CD8-positive, alpha-beta memory T cell (primary cell): ENCODE data around the gene CHTF18. TPM values are rescaled to one million over a fixed set of nuclear protein-coding genes. Genes with fewer than 3 reads are reported as not detected.
A peak's percentile ranks its signal among the peaks of the same experiment; 100 is the strongest.

Experiments
- CTCF ChIA-PET: fragments of 350-600 bp; sonication (Branson Sonifier 250); formaldehyde crosslinking; loops from one replicate; lab custom pipeline; 2021; ENCODE audit warnings: antibody characterized with exemption; lab: Charles Lee
- POLR2A ChIA-PET: fragments of 350-600 bp; sonication (Branson Sonifier 250); formaldehyde crosslinking; loops from one replicate; lab custom pipeline; 2021; ENCODE audit warnings: antibody characterized with exemption; lab: Charles Lee
- DNase-seq, 5 donors: peaks; one replicate each; pipeline versions ENCODE4 v3.0.0 to v3.0.0-alpha.2; 2020 to 2022; ENCODE audit warnings: mixed read lengths in 1 of 5
- H3K27ac ChIP-seq: one replicate; pipeline ENCODE4 v1.7.0; 2013; ENCODE audit warnings: low read depth, mild to moderate bottlenecking, low read length, moderate library complexity
- H3K27me3 ChIP-seq: 2 replicates; pipeline ENCODE4 v1.7.0; 2013; ENCODE audit warnings: low read length, mild to moderate bottlenecking; ENCODE audit not compliant: insufficient read depth, poor library complexity, severe bottlenecking
- H3K36me3 ChIP-seq: 2 replicates; pipeline ENCODE4 v1.7.0; 2013; ENCODE audit warnings: mild to moderate bottlenecking, low read length, moderate library complexity; ENCODE audit not compliant: insufficient read depth
- H3K4me1 ChIP-seq: 2 replicates; pipeline ENCODE4 v1.7.0; 2013; ENCODE audit warnings: mild to moderate bottlenecking, low read length, moderate library complexity; ENCODE audit not compliant: insufficient read depth
- H3K4me3 ChIP-seq: 2 replicates; pipeline ENCODE4 v1.7.0; 2013; ENCODE audit warnings: mild to moderate bottlenecking, low read length
- H3K9me3 ChIP-seq: 2 replicates; pipeline ENCODE4 v1.7.0; 2013; ENCODE audit warnings: mild to moderate bottlenecking, low read length
- H3K27ac Mint-ChIP-seq, 8 donors: one replicate each; pipeline ENCODE4 v1.8.0; 2020 to 2021; ENCODE audit warnings: mixed read lengths in 8 of 8, mild to moderate bottlenecking in 6 of 8, inconsistent platforms in 3 of 8, moderate library complexity in 3 of 8
- H3K27me3 Mint-ChIP-seq, 2 donors: one replicate each; pipeline ENCODE4 v1.8.0; 2020 to 2021; ENCODE audit warnings: mixed read lengths in 2 of 2, mild to moderate bottlenecking in 1 of 2, moderate library complexity in 1 of 2
- H3K36me3 Mint-ChIP-seq, 3 donors: one replicate each; pipeline ENCODE4 v1.8.0; 2020 to 2021; ENCODE audit warnings: mixed read lengths in 3 of 3, inconsistent platforms in 1 of 3, mild to moderate bottlenecking in 1 of 3
- H3K4me1 Mint-ChIP-seq, 3 donors: one replicate each; pipeline ENCODE4 v1.8.0; 2020 to 2021; ENCODE audit warnings: mixed read lengths in 3 of 3, inconsistent platforms in 1 of 3, mild to moderate bottlenecking in 1 of 3
- H3K4me3 Mint-ChIP-seq, 7 donors: one replicate each; pipeline ENCODE4 v1.8.0; 2020 to 2021; ENCODE audit warnings: mixed read lengths in 7 of 7, mild to moderate bottlenecking in 6 of 7, moderate library complexity in 4 of 7, inconsistent platforms in 2 of 7
- H3K9me3 Mint-ChIP-seq, 5 donors: one replicate each; pipeline ENCODE4 v1.8.0; 2020 to 2022; ENCODE audit warnings: mixed read lengths in 5 of 5, mild to moderate bottlenecking in 3 of 5, moderate library complexity in 2 of 5, inconsistent platforms in 1 of 5
- polyA plus RNA-seq: library from polyadenylated mRNA; unstranded; fragments of 300-500 nt; fragmentation: Illumina TruSeq; gene quantifications from one replicate; pipeline ENCODE4 v1.2.3, GENCODE V29; 2021
- total RNA-seq, 2 experiments: library from RNA; stranded (reverse); gene quantifications; one replicate each; pipeline ENCODE4 v1.2.3, GENCODE V29; 2021

CHTF18 gene
- total and polyA plus RNA-seq, 3 experiments from 2014 or later: 3.7 to 122 (median 121) TPM

DNA sequence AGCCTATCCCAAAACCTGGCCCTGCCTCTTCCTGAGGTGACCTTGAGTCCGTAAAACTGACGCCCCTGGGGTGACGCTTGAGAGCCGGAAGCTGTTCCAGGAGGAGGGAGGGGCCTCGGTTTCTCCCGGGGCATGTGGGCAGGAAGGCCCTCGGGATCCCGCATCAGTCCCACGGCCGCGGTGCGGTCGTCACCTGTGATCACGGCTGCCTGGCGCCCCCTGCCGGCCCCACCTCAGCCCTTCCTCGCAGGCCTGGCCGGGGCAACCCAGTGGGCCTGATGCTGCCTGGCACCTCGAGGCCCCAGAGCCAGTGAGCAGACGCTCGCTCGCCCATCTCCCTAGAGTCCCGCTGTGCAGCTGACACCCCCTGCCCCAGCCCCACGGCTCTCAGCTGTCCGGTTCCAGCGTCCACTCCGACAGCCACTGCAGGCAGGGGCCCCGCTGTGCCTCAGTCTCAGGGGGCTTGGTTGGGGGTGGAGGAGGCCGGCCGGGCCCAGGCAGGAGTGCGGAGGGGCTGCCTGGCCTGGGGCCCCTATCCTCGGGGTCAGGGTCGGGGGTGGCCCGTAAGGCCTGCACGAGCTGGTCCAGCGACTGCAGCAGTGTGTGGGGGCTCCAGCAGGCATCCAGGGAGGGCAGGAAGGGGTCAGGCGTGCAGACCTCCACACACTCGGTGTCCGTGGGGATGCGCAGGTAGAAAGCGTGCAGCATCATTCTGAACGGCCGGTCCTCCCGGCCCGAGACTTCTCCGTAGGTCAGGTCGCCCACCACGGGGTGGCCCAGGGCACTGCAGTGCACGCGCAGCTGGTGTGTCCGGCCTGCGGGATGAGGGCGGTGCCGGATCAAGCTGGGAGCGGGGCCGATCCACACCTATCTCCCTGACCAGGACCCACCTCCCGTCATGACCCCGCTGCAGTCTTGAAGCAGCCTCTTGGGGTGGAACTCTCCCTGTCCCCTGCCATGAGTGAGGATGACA lies 2.6 kb upstream of the CHTF18 start:
- Histone ChIP-seq H3K4me3 (no peak overlapping the region), H3K4me1 (peaks cover 4% of the 10 kb centered on the region), H3K27me3 (no peaks in the 10 kb centered on the region), H3K9me3 (no peaks in the 10 kb centered on the region), H3K36me3 (no peaks in the 10 kb centered on the region), H3K27ac (no peak overlapping the region)
- Mint-ChIP-seq H3K4me1 (peaks cover 0 to 23% (median 5%) of the 10 kb centered on the region in 3 donors), H3K4me3 (peak overlapping the region; percentile 50 to 87 (median 72)), H3K36me3 (peaks cover 0 to 12% (median 0%) of the 10 kb centered on the region in 3 donors), H3K27ac (no peak overlapping the region), H3K9me3 (no peaks in the 10 kb centered on the region), H3K27me3 (no peaks in the 10 kb centered on the region)
- ChIA-PET CTCF (interaction anchor here (0.7 to 7.4 kb wide), 17 partner anchors 15 to 318 kb away, joined by 3 to 108 read pairs (median 4); partner anchors contain the start of genes CIAO3, GNG13, HAGHL and METRN), POLR2A (interaction anchor here (0.9 to 1.1 kb wide), 2 partner anchors 13 to 74 kb away, joined by 3 read pairs; no protein-coding TSS in a partner anchor)
- peak; percentile 59 to 76 (median 67) for DNase-seq

DNA sequence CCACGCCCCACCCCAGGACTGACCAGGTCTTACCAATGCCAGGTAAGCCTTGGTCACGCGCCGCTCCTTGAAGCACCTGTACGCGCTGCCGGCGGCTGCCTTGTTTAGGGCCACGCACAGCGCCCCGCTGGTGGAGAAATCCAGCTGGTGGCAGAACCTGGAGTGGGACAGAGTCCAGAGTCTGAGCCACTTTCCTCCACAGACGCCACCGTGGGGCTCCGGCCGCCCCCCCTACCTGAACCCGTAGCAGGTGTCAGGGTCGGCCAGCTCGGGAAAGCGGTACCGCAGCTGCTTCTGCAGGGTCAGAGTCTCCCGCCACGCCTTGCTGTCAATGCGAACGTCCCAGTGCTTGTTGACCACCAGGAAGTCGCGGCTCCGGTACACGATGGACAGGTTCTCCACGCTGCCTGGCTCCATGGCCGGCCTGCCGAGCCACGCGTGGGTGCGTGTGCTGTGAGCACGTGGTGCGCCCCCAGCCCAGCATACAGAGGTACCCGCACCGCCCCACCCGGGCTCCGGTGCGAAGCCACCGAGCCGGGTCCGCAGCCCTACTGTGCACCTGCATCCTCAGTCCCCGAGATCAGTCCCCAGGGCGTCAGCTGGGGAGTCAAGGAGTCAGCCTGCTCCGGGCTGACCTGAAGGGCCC lies 976 bp upstream of the CHTF18 start:
- peak overlapping the region in 7 of 8 donors; percentile 57 to 85 (median 63) for H3K27ac Mint-ChIP-seq
- Histone ChIP-seq H3K4me3 (peak overlapping the region; percentile 67), H3K4me1 (peaks cover 4% of the 10 kb centered on the region), H3K9me3 (no peaks in the 10 kb centered on the region), H3K27me3 (no peaks in the 10 kb centered on the region), H3K27ac (peak overlapping the region; percentile 69), H3K36me3 (no peaks in the 10 kb centered on the region)
- POLR2A ChIA-PET: interaction anchor here (0.7 to 1.5 kb wide), 4 partner anchors 59 to 107 kb away, joined by 3 to 16 read pairs (median 4); partner anchors contain the start of genes ANTKMT, METRN and STUB1
- peaks cover 0 to 20% (median 0%) of the 10 kb centered on the region in 3 donors for H3K36me3 Mint-ChIP-seq
- H3K27me3 Mint-ChIP-seq: no peaks in the 10 kb centered on the region
- CTCF ChIA-PET: interaction anchor here (7.4 kb wide), 1 partner anchor 74 kb away, joined by 108 read pairs; the partner anchor contains the start of gene METRN
- DNase-seq: no peak
- H3K4me3 Mint-ChIP-seq: peak overlapping the region; percentile 81 to 89 (median 84)
- no peaks in the 10 kb centered on the region for H3K9me3 Mint-ChIP-seq
- H3K4me1 Mint-ChIP-seq: peaks cover 0 to 25% (median 5%) of the 10 kb centered on the region in 3 donors

DNA sequence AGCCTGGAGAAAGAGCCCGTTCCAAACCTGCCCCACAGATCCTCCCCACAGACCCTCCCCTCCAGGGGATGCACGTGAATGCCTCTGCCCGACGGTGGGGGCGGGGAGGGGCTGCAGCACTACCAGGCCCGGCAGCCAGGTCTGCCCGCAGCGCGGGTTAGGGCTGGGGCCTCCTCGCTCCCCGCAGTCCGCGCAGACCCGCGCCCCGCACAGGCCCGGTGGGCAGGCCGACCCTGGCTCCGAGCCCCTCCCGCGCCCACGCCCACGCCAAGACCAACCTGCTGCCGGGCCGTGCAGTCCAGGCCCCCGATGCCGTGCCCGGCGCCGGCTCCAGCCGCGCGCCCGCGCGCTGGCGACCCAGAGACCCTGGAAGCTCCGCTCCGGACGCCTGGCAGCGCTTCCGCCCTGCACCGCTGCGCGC lies 432 bp upstream of the CHTF18 start, which contains the start of gene RPUSD1:
RPUSD1 (minus strand) TSS at position 404 of the 421 bp plus-strand sequence. CDS start 644 bp downstream, outside the sequence.
- Mint-ChIP-seq H3K36me3 (peaks cover 0 to 20% (median 0%) of the 10 kb centered on the region in 3 donors), H3K27ac (peak within 1 kb of the TSS in 7 of 8 donors; percentile 57 to 85 (median 63)), H3K9me3 (no peaks in the 10 kb centered on the region), H3K27me3 (no peaks in the 10 kb centered on the region), H3K4me1 (peaks cover 0 to 25% (median 5%) of the 10 kb centered on the region in 3 donors), H3K4me3 (peak within 1 kb of the TSS; percentile 81 to 90 (median 84))
- H3K27ac ChIP-seq: peak within 1 kb of the TSS; percentile 69
- peaks cover 4% of the 10 kb centered on the region for H3K4me1 ChIP-seq
- no peak for DNase-seq
- ChIA-PET CTCF (interaction anchor here (0.8 to 7.4 kb wide), 4 partner anchors 47 to 192 kb away, joined by 3 to 108 read pairs (median 3); partner anchors contain the start of genes CIAO3 and METRN), POLR2A (interaction anchor here (0.6 to 1.5 kb wide), 6 partner anchors 19 to 108 kb away, joined by 3 to 16 read pairs (median 4); partner anchors contain the start of genes ANTKMT, METRN and STUB1)
- H3K4me3 ChIP-seq: peak within 1 kb of the TSS; percentile 67
- H3K27me3 ChIP-seq: no peaks in the 10 kb centered on the region
- H3K36me3 ChIP-seq: no peaks in the 10 kb centered on the region
- H3K9me3 ChIP-seq: no peaks in the 10 kb centered on the region

DNA sequence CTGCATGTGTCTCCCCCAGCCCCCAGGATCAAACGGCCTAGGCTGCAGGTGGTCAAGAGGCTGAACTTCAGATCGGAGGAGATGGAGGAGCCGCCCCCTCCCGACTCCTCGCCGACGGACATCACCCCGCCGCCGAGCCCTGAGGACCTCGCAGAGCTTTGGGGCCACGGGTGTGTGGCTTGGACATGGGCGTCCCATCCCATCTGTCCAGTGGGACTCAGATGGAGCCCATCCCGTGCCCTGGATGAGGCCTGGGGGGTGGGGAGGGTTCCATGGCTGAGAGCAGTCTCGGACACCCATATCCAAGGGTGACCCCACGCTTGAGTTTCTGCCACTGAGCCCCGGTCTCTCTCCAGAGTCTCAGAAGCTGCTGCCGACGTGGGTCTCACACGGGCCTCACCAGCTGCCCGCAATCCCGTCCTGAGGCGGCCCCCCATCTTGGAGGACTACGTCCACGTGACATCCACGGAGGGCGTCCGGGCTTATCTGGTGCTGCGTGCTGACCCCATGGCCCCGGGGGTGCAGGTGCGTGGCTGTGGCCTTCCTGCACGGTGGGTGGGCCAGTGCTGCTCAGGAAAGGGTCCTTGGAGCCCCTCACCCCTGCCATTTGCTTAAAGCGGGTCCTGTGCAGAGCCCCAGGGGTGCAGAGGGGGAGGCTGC lies 901 bp downstream of the CHTF18 start:
- no peak overlapping the region for H3K27ac Mint-ChIP-seq
- H3K4me3 Mint-ChIP-seq: peak overlapping the region in 4 of 7 donors; percentile 28 to 78 (median 40)
- peak overlapping the region; percentile 64 for H3K27ac ChIP-seq
- H3K27me3 Mint-ChIP-seq: no peaks in the 10 kb centered on the region
- CTCF ChIA-PET: interaction anchor here (0.9 to 7.4 kb wide), 2 partner anchors 76 to 77 kb away, joined by 4 to 108 read pairs; partner anchors contain the start of gene METRN
- H3K4me1 Mint-ChIP-seq: peaks cover 0 to 25% (median 5%) of the 10 kb centered on the region in 3 donors
- H3K4me3 ChIP-seq: no peak overlapping the region
- H3K9me3 Mint-ChIP-seq: no peaks in the 10 kb centered on the region
- DNase-seq: no peak
- H3K36me3 ChIP-seq: no peaks in the 10 kb centered on the region
- no peaks in the 10 kb centered on the region for H3K27me3 ChIP-seq
- no peaks in the 10 kb centered on the region for H3K9me3 ChIP-seq
- POLR2A ChIA-PET: interaction anchor here (1.4 to 1.5 kb wide), 2 partner anchors 69 to 75 kb away, joined by 5 to 16 read pairs; partner anchors contain the start of genes ANTKMT and METRN
- H3K36me3 Mint-ChIP-seq: peaks cover 0 to 20% (median 0%) of the 10 kb centered on the region in 3 donors
- peaks cover 4% of the 10 kb centered on the region for H3K4me1 ChIP-seq

DNA sequence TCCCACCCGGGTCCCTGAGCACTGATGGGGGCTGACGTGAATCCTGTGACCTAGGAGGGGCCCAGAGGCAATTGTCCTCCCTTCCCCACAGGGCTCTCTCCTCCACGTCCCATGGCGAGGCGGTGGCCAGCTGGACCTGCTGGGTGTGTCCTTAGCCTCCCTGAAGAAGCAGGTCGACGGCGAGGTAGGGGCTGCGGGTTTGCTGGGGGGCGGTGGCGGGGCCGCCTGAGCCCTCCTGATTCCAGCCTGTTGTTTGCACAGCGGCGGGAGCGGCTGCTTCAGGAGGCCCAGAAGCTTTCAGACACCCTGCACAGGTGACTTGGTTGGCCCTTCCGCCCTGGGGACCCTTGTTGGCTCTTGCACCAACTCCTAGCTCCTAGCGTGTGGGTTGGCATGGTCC lies 1.7 kb downstream of the CHTF18 start:
- Histone ChIP-seq H3K4me1 (peaks cover 4% of the 10 kb centered on the region), H3K4me3 (no peak overlapping the region), H3K36me3 (no peaks in the 10 kb centered on the region), H3K27ac (no peak overlapping the region), H3K9me3 (no peaks in the 10 kb centered on the region), H3K27me3 (no peaks in the 10 kb centered on the region)
- Mint-ChIP-seq H3K27me3 (no peaks in the 10 kb centered on the region), H3K4me1 (peaks cover 0 to 21% (median 3%) of the 10 kb centered on the region in 3 donors), H3K36me3 (peaks cover 0 to 16% (median 0%) of the 10 kb centered on the region in 3 donors), H3K27ac (peak overlapping the region in 1 of 8 donors; percentile 55), H3K9me3 (no peaks in the 10 kb centered on the region), H3K4me3 (peak overlapping the region; percentile 8 to 78 (median 65))
- ChIA-PET POLR2A (no interaction called here), CTCF (interaction anchor here (0.9 kb wide), 1 partner anchor 78 kb away, joined by 4 read pairs; no protein-coding TSS in a partner anchor)
- DNase-seq: no peak

DNA sequence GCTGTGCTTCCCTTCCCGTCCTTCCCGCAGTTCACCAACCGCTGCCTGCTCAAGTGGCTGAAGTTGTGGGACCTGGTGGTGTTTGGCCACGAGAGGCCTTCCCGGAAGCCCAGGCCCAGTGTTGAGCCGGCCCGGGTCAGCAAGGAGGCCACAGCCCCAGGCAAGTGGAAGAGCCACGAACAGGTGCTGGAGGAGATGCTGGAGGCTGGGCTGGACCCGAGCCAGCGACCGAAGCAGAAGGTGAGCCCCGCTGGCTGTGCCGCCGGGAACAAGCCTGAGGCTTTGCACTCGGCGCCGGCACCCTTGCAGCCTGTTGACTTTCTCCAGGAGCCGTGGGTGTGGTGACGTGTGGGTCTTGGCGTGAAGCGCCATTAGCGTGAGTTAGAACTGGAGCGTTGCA lies 2.7 kb downstream of the CHTF18 start:
- Histone ChIP-seq H3K27me3 (no peaks in the 10 kb centered on the region), H3K36me3 (no peaks in the 10 kb centered on the region), H3K4me1 (peaks cover 4% of the 10 kb centered on the region), H3K4me3 (no peak overlapping the region), H3K27ac (no peak overlapping the region), H3K9me3 (no peaks in the 10 kb centered on the region)
- no peak overlapping the region for H3K4me3 Mint-ChIP-seq
- CTCF ChIA-PET: no interaction called here
- POLR2A ChIA-PET: no interaction called here
- H3K27me3 Mint-ChIP-seq: no peaks in the 10 kb centered on the region
- H3K4me1 Mint-ChIP-seq: peaks cover 0 to 14% (median 2%) of the 10 kb centered on the region in 3 donors
- H3K36me3 Mint-ChIP-seq: peaks cover 0 to 14% (median 0%) of the 10 kb centered on the region in 3 donors
- peak overlapping the region in 1 of 8 donors; percentile 21 for H3K27ac Mint-ChIP-seq
- H3K9me3 Mint-ChIP-seq: no peaks in the 10 kb centered on the region
- DNase-seq: no peak
